HT-29 (cell line): Measurements from ENCODE around the gene ABL1. TPM values are rescaled to one million over a fixed set of nuclear protein-coding genes. Genes with fewer than 3 reads are reported as not detected.
"Not testable (repeated sequence)": the region's sequence is repeated elsewhere in the genome, so short reads cannot be mapped to it uniquely, and the experiment has no call there.

ENCODE experiments used
- DNase-seq: peaks from one replicate; pipeline ENCODE4 v3.0.0-alpha.2; 2015; ENCODE audit warnings: low spot score
- total RNA-seq: library from RNA; depleted of rRNA; stranded (reverse); fragments of >200 nt; shearing (Covaris generic); gene quantifications from 2 replicates; pipeline ENCODE4 v1.2.3, GENCODE V29; 2014

The ABL1 gene
- total RNA-seq, 1 experiment from 2014 or later = 16.4 TPM

GRCh38 chr9:130902204-130903185 is 67.4 kb downstream of the ABL1 start:
- no peak for DNase-seq

- no peak for DNase-seq
These were observed 68.4 kb downstream of the ABL1 start for GRCh38 chr9:130903194-130904069.

GRCh38 chr9:130904070-130905044 is 69.3 kb downstream of the ABL1 start:
- no peak for DNase-seq

GRCh38 chr9:130905125-130905901 is 70.3 kb downstream of the ABL1 start:
- DNase-seq = no peak

GRCh38 chr9:130905902-130906734 is 71.1 kb downstream of the ABL1 start:
- no peak for DNase-seq

GRCh38 chr9:130906735-130907416 is 71.8 kb downstream of the ABL1 start:
- no peak for DNase-seq

GRCh38 chr9:130908146-130908877 is 73.3 kb downstream of the ABL1 start:
- DNase-seq = peak; percentile 27

GRCh38 chr9:130908878-130909355 is 73.9 kb downstream of the ABL1 start:
- no peak for DNase-seq

GRCh38 chr9:130910041-130910440 is 75.0 kb downstream of the ABL1 start:
- DNase-seq = not testable (repeated sequence)

GRCh38 chr9:130910670-130911069 is 75.6 kb downstream of the ABL1 start:
- not testable (repeated sequence) for DNase-seq

- no peak for DNase-seq
These were observed 76.4 kb downstream of the ABL1 start for GRCh38 chr9:130911254-130912049.

- DNase-seq = no peak
These were observed 78.0 kb downstream of the ABL1 start for GRCh38 chr9:130912932-130913598.

GRCh38 chr9:130913599-130914416 is 78.8 kb downstream of the ABL1 start:
- DNase-seq = no peak

GRCh38 chr9:130914417-130915095 is 79.5 kb downstream of the ABL1 start:
- DNase-seq = no peak

- no peak for DNase-seq
These were observed 80.0 kb downstream of the ABL1 start for GRCh38 chr9:130915096-130915447.
